ENCODE data around the gene ESR1. TPM values are rescaled to one million over a fixed set of nuclear protein-coding genes. Genes with fewer than 3 reads are reported as not detected.

ESR1 gene
- total RNA-seq, 1 experiment from 2014 or later, result 0.98 TPM

DNA sequence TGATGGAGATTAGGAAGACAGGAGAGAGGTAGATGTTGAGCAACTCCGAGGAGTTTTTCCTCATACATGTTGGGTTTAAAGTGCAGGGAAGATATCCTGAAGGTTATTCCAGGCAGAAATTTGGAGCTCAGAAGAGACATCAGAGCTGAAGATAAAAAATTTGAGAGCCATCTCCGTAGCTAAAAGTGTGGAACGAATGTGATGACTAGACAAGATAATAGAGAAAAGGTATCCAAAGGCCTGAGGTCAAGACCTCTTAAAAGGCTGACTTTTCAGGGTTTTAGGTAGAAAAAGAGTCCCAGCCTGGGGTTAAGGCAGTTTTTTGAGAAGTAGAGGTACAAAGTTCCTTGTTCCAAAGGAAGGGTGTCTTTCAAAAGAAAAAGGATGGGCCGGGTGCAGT lies 214.8 kb downstream of the ESR1 start:
- TF ChIP-seq, protein P1, sequence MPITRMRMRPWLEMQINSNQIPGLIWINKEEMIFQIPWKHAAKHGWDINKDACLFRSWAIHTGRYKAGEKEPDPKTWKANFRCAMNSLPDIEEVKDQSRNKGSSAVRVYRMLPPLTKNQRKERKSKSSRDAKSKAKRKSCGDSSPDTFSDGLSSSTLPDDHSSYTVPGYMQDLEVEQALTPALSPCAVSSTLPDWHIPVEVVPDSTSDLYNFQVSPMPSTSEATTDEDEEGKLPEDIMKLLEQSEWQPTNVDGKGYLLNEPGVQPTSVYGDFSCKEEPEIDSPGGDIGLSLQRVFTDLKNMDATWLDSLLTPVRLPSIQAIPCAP (CRISPR knock-in tag; IDR thresholded peaks at IDR 0.05), result no peak
- DNase-seq (ENCODE audit: low spot score), result no peak
- Mint-ChIP-seq H3K4me1 (no peaks in the 10 kb centered on the region), H3K27me3 (ENCODE audit: low read depth) (no peaks in the 10 kb centered on the region), H3K36me3 (peaks cover 6% of the 10 kb centered on the region; the same call in 1 of the 2 replicates), H3K4me3 (no peak overlapping the region), H3K27ac (no peak overlapping the region), H3K9me3 (peaks cover 32% of the 10 kb centered on the region)
- ChIA-PET CTCF (no interaction called here), POLR2A (no interaction called here)
- no peak for ATAC-seq

DNA sequence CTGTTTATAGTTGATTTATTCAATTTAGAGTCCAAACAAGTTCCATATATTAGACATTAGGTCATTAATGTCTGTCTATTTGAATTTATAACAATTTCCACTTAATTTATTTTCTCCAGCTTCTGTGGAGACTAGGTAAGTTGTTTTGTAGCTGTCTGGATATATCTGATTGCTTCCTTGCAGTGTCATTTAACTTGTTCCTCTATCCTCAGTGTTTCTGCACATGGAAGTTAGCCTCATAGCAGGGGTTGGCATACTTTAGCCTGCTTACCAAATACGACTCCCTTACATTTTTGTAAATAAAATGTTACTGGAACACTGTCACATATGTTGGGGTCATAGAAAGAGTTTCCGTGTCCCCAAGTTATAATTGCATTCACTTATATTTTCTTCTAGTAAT lies 216.1 kb downstream of the ESR1 start:
- no peak for ATAC-seq
- CTCF ChIA-PET, result no interaction called here
- H3K27me3 Mint-ChIP-seq (ENCODE audit: low read depth), result no peaks in the 10 kb centered on the region

More for the DNA sequence above, 216.1 kb downstream of the ESR1 start:
- no peak overlapping the region for H3K4me3 Mint-ChIP-seq
- POLR2A ChIA-PET, result no interaction called here
- no peak for DNase-seq (ENCODE audit: low spot score)
- H3K4me1 Mint-ChIP-seq, result no peaks in the 10 kb centered on the region
- no peak for TF ChIP-seq RORB (CRISPR knock-in tag; IDR thresholded peaks at IDR 0.05)
- TF ChIP-seq, protein P2, sequence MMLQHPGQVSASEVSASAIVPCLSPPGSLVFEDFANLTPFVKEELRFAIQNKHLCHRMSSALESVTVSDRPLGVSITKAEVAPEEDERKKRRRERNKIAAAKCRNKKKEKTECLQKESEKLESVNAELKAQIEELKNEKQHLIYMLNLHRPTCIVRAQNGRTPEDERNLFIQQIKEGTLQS (CRISPR knock-in tag; conservative IDR thresholded peaks at IDR 0.05), result no peak
- TF ChIP-seq, protein P3, sequence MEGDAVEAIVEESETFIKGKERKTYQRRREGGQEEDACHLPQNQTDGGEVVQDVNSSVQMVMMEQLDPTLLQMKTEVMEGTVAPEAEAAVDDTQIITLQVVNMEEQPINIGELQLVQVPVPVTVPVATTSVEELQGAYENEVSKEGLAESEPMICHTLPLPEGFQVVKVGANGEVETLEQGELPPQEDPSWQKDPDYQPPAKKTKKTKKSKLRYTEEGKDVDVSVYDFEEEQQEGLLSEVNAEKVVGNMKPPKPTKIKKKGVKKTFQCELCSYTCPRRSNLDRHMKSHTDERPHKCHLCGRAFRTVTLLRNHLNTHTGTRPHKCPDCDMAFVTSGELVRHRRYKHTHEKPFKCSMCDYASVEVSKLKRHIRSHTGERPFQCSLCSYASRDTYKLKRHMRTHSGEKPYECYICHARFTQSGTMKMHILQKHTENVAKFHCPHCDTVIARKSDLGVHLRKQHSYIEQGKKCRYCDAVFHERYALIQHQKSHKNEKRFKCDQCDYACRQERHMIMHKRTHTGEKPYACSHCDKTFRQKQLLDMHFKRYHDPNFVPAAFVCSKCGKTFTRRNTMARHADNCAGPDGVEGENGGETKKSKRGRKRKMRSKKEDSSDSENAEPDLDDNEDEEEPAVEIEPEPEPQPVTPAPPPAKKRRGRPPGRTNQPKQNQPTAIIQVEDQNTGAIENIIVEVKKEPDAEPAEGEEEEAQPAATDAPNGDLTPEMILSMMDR (IDR thresholded peaks at IDR 0.05), result no peak
- no peak for TF ChIP-seq ZNF396 (CRISPR knock-in tag; IDR thresholded peaks at IDR 0.05; ENCODE audit: borderline replicate concordance)
- TF ChIP-seq, protein P4, sequence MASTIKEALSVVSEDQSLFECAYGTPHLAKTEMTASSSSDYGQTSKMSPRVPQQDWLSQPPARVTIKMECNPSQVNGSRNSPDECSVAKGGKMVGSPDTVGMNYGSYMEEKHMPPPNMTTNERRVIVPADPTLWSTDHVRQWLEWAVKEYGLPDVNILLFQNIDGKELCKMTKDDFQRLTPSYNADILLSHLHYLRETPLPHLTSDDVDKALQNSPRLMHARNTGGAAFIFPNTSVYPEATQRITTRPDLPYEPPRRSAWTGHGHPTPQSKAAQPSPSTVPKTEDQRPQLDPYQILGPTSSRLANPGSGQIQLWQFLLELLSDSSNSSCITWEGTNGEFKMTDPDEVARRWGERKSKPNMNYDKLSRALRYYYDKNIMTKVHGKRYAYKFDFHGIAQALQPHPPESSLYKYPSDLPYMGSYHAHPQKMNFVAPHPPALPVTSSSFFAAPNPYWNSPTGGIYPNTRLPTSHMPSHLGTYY (CRISPR knock-in tag; IDR thresholded peaks at IDR 0.05), result no peak
- no peak for TF ChIP-seq RELA (CRISPR knock-in tag; IDR thresholded peaks at IDR 0.05; ENCODE audit: borderline replicate concordance)
- TF ChIP-seq MYBL2 (CRISPR knock-in tag; IDR thresholded peaks at IDR 0.05), result no peak
- no peak for TF ChIP-seq ZNF416 (CRISPR knock-in tag; IDR thresholded peaks at IDR 0.05)
- no peak for TF ChIP-seq HMGA2 (CRISPR knock-in tag; IDR thresholded peaks at IDR 0.05)
- TF ChIP-seq JUN (CRISPR knock-in tag; IDR thresholded peaks at IDR 0.05), result no peak
- TF ChIP-seq, protein P5, sequence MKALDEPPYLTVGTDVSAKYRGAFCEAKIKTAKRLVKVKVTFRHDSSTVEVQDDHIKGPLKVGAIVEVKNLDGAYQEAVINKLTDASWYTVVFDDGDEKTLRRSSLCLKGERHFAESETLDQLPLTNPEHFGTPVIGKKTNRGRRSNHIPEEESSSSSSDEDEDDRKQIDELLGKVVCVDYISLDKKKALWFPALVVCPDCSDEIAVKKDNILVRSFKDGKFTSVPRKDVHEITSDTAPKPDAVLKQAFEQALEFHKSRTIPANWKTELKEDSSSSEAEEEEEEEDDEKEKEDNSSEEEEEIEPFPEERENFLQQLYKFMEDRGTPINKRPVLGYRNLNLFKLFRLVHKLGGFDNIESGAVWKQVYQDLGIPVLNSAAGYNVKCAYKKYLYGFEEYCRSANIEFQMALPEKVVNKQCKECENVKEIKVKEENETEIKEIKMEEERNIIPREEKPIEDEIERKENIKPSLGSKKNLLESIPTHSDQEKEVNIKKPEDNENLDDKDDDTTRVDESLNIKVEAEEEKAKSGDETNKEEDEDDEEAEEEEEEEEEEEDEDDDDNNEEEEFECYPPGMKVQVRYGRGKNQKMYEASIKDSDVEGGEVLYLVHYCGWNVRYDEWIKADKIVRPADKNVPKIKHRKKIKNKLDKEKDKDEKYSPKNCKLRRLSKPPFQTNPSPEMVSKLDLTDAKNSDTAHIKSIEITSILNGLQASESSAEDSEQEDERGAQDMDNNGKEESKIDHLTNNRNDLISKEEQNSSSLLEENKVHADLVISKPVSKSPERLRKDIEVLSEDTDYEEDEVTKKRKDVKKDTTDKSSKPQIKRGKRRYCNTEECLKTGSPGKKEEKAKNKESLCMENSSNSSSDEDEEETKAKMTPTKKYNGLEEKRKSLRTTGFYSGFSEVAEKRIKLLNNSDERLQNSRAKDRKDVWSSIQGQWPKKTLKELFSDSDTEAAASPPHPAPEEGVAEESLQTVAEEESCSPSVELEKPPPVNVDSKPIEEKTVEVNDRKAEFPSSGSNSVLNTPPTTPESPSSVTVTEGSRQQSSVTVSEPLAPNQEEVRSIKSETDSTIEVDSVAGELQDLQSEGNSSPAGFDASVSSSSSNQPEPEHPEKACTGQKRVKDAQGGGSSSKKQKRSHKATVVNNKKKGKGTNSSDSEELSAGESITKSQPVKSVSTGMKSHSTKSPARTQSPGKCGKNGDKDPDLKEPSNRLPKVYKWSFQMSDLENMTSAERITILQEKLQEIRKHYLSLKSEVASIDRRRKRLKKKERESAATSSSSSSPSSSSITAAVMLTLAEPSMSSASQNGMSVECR (CRISPR knock-in tag; IDR thresholded peaks at IDR 0.05; ENCODE audit: borderline replicate concordance), result no peak
- TF ChIP-seq ZNF263 (CRISPR knock-in tag; IDR thresholded peaks at IDR 0.05; ENCODE audit: low read depth), result no peak
- TF ChIP-seq NR2C2 (CRISPR knock-in tag; IDR thresholded peaks at IDR 0.05), result no peak
- TF ChIP-seq, protein P6, sequence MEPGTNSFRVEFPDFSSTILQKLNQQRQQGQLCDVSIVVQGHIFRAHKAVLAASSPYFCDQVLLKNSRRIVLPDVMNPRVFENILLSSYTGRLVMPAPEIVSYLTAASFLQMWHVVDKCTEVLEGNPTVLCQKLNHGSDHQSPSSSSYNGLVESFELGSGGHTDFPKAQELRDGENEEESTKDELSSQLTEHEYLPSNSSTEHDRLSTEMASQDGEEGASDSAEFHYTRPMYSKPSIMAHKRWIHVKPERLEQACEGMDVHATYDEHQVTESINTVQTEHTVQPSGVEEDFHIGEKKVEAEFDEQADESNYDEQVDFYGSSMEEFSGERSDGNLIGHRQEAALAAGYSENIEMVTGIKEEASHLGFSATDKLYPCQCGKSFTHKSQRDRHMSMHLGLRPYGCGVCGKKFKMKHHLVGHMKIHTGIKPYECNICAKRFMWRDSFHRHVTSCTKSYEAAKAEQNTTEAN (CRISPR knock-in tag; IDR thresholded peaks at IDR 0.05), result no peak
- no peak overlapping the region for H3K27ac Mint-ChIP-seq
- H3K36me3 Mint-ChIP-seq, result peaks cover 6% of the 10 kb centered on the region
- H3K9me3 Mint-ChIP-seq, result peaks cover 36% of the 10 kb centered on the region
